HCT116 (cell line): ENCODE results near the gene HMG20A. TPM values are rescaled to one million over a fixed set of nuclear protein-coding genes. Genes with fewer than 3 reads are reported as not detected.

Source experiments
- ATAC-seq: fragments of 200-7000 bp; cut with Tn5 transposase; 2 replicates; pipeline ENCODE4 v1.9.1; 2020; ENCODE audit warnings: mild to moderate bottlenecking, moderate library complexity
- BruUV-seq: library from RNA; stranded (reverse); fragments of 400-500 nt; replicated peaks from 2 replicates; lab custom pipeline; 2021; lab: Mats Ljungman, UMichigan
- CTCF ChIA-PET: fragments of 300-600 bp; sonication (Branson Sonifier 250); formaldehyde crosslinking; loops from one replicate; lab custom pipeline; 2021; ENCODE audit warnings: antibody characterized with exemption; lab: Charles Lee
- POLR2A ChIA-PET: fragments of 300-600, 350-600 bp; sonication (Branson Sonifier 250); formaldehyde crosslinking; loops from one replicate; lab custom pipeline; 2021; ENCODE audit warnings: antibody characterized with exemption; lab: Charles Lee
- RAD21 ChIA-PET, 2 experiments: fragments of 300-600 bp; sonication (Branson Sonifier 250); formaldehyde crosslinking; loops; one replicate each; lab custom pipeline; 2023; ENCODE audit warnings: low total read pairs in 2 of 2; ENCODE audit not compliant: uncharacterized antibody in 2 of 2, unreplicated experiment in 2 of 2, low non-redundant PET in 1 of 2; lab: Charles Lee
- DNase-seq: peaks from one replicate; pipeline ENCODE4 v3.0.0-alpha.2; 2010; ENCODE audit warnings: low read depth, low spot score
- H2AFZ ChIP-seq: fragments of 200-600 bp; shearing (Covaris generic), sonication (generic); 2 replicates; pipeline ENCODE4 v1.6.1; 2017; ENCODE audit warnings: low read depth, mixed run types, mixed read lengths, antibody characterized with exemption, low read length; ENCODE audit not compliant: poor library complexity, severe bottlenecking
- H3K27ac ChIP-seq: 2 replicates; pipeline ENCODE4 v1.5.1; 2012; ENCODE audit warnings: low read depth, low read length
- H3K27me3 ChIP-seq: fragments of 200-600 bp; sonication (generic); 2 replicates; pipeline ENCODE4 v1.6.1; 2016; ENCODE audit warnings: mixed run types, low read length, mixed read lengths; ENCODE audit not compliant: insufficient read depth
- H3K36me3 ChIP-seq, 2 experiments: fragments of 200-500 bp in 1 of 2; fragments of 200-600 bp in 1 of 2; sonication (Bioruptor generic) in 1 of 2; sonication (generic) in 1 of 2; 2 replicates each; pipeline versions ENCODE4 v1.5.1 to v1.6.1; 2014 to 2016; ENCODE audit warnings: low read length in 2 of 2, inconsistent platforms in 1 of 2, mixed read lengths in 1 of 2, mixed run types in 1 of 2; ENCODE audit not compliant: insufficient read depth in 2 of 2, control insufficient read depth in 1 of 2
- H3K4me1 ChIP-seq, 2 experiments: fragments of 200-600 bp in 1 of 2; sonication (generic) in 1 of 2; 2 replicates each; pipeline versions ENCODE4 v1.5.1 to v1.6.1; 2012 to 2017; ENCODE audit warnings: low read length in 2 of 2, inconsistent platforms in 1 of 2, mild to moderate bottlenecking in 1 of 2, mixed read lengths in 1 of 2, mixed run types in 1 of 2, moderate library complexity in 1 of 2; ENCODE audit not compliant: insufficient read depth in 2 of 2, control insufficient read depth in 1 of 2
- H3K4me2 ChIP-seq: fragments of 200-600 bp; sonication (generic); 2 replicates; pipeline ENCODE4 v1.6.1; 2017; ENCODE audit warnings: mixed run types, low read length, mixed read lengths
- H3K4me3 ChIP-seq, 2 experiments: fragments of 200-600 bp in 1 of 2; sonication (generic) in 1 of 2; replicated peaks in 1 of 2; 2 replicates each; pipeline ENCODE4 v1.5.1; 2011 to 2016; ENCODE audit warnings: low read length in 2 of 2, control low read depth in 1 of 2, low read depth in 1 of 2, mild to moderate bottlenecking in 1 of 2, mixed read lengths in 1 of 2, mixed run types in 1 of 2
- H3K79me2 ChIP-seq: fragments of 200-600 bp; sonication (generic); 2 replicates; pipeline ENCODE4 v1.6.1; 2017; ENCODE audit warnings: mild to moderate bottlenecking, mixed run types, low read length, moderate library complexity, mixed read lengths; ENCODE audit not compliant: insufficient read depth
- H3K9ac ChIP-seq: fragments of 200-600 bp; sonication (generic); 2 replicates; pipeline ENCODE4 v1.6.1; 2016; ENCODE audit warnings: low read length, mixed read lengths
- H3K9me2 ChIP-seq: fragments of 200-600 bp; sonication (generic), shearing (Covaris generic); 2 replicates; pipeline ENCODE4 v1.6.1; 2017; ENCODE audit warnings: mixed run types, mild to moderate bottlenecking, moderate library complexity; ENCODE audit not compliant: insufficient read depth
- H3K9me3 ChIP-seq, 2 experiments: fragments of 200-500 bp in 1 of 2; fragments of 200-600 bp in 1 of 2; sonication (Bioruptor generic) in 1 of 2; sonication (generic) in 1 of 2; 2 replicates each; pipeline ENCODE4 v1.6.1; 2014 to 2017; ENCODE audit warnings: low read length in 2 of 2, mixed read lengths in 2 of 2, inconsistent platforms in 1 of 2, low read depth in 1 of 2, mild to moderate bottlenecking in 1 of 2, mixed run types in 1 of 2, moderate library complexity in 1 of 2; ENCODE audit not compliant: control insufficient read depth in 1 of 2, insufficient read depth in 1 of 2
- H4K20me1 ChIP-seq: fragments of 200-600 bp; sonication (generic), shearing (Covaris generic); 2 replicates; pipeline ENCODE4 v1.6.1; 2017; ENCODE audit warnings: mixed run types, mild to moderate bottlenecking, moderate library complexity; ENCODE audit not compliant: insufficient read depth
- ATF3 ChIP-seq: IDR thresholded peaks from 2 replicates; pipeline ENCODE4 v1.6.1; 2012
- CBX3 ChIP-seq: IDR thresholded peaks from 2 replicates; pipeline ENCODE4 v1.6.1; 2012; ENCODE audit warnings: low read depth
- CEBPB ChIP-seq: IDR thresholded peaks from 2 replicates; pipeline ENCODE4 v1.6.1; 2012; ENCODE audit warnings: low read depth
- CTCF ChIP-seq, 3 experiments: fragments of 200-600 bp in 1 of 3; sonication (generic) in 1 of 3; IDR thresholded peaks in 2 of 3; conservative IDR thresholded peaks in 1 of 3; 2 replicates each; pipeline ENCODE4 v1.5.1; 2012 to 2017; ENCODE audit warnings: low read depth in 2 of 3, low read length in 2 of 3, antibody characterized with exemption in 1 of 3, borderline replicate concordance in 1 of 3, control low read depth in 1 of 3, mild to moderate bottlenecking in 1 of 3, mixed read lengths in 1 of 3, mixed run types in 1 of 3, moderate library complexity in 1 of 3; ENCODE audit not compliant: insufficient read depth in 1 of 3
- EZH2 ChIP-seq: fragments of 200-600 bp; sonication (generic); IDR thresholded peaks from 2 replicates; pipeline ENCODE4 v1.6.1; 2017; ENCODE audit warnings: antibody characterized with exemption, mixed run types
- FOSL1 ChIP-seq: IDR thresholded peaks from 2 replicates; pipeline ENCODE4 v1.6.1; 2012; ENCODE audit warnings: low read depth
- JUND ChIP-seq: IDR thresholded peaks from 2 replicates; pipeline ENCODE4 v1.6.1; 2012
- MAX ChIP-seq: IDR thresholded peaks from 2 replicates; pipeline ENCODE4 v1.6.1; 2012
- POLR2A ChIP-seq: IDR thresholded peaks from 2 replicates; pipeline ENCODE4 v1.7.0; 2011; ENCODE audit warnings: borderline replicate concordance; ENCODE audit not compliant: insufficient read depth, insufficient read length; ENCODE audit errors: extremely low read depth
- POLR2AphosphoS5 ChIP-seq: IDR thresholded peaks from 2 replicates; pipeline ENCODE4 v1.6.1; 2011; ENCODE audit warnings: mild to moderate bottlenecking, low read depth, low read length, moderate library complexity
- RAD21 ChIP-seq: IDR thresholded peaks from 2 replicates; pipeline ENCODE4 v1.6.1; 2012; ENCODE audit warnings: low read depth, mild to moderate bottlenecking
- SIN3A ChIP-seq: IDR thresholded peaks from 2 replicates; pipeline ENCODE4 v1.6.1; 2012; ENCODE audit warnings: low read depth
- SRF ChIP-seq: IDR thresholded peaks from 2 replicates; pipeline ENCODE4 v1.6.1; 2012; ENCODE audit warnings: low read depth
- TCF7L2 ChIP-seq: IDR thresholded peaks from 2 replicates; pipeline ENCODE4 v1.7.0; 2011; ENCODE audit warnings: borderline replicate concordance, inconsistent platforms; ENCODE audit not compliant: insufficient read depth, insufficient read length; ENCODE audit errors: extremely low read depth
- ZBTB33 ChIP-seq: IDR thresholded peaks from 2 replicates; pipeline ENCODE4 v1.6.1; 2011; ENCODE audit warnings: mild to moderate bottlenecking, low read length, moderate library complexity; ENCODE audit not compliant: insufficient replicate concordance; ENCODE audit errors: extremely low read depth
- ZFX ChIP-seq: fragments of 450-650 bp; IDR thresholded peaks from 2 replicates; pipeline ENCODE4 v1.6.1; 2017
- ZNF274 ChIP-seq: fragments of 200-500 bp; sonication (Bioruptor generic); IDR thresholded peaks from 2 replicates; pipeline ENCODE4 v1.6.1; 2014; ENCODE audit warnings: mild to moderate bottlenecking, low read depth, low read length, inconsistent platforms
- intact Hi-C: fragments of 100-400 bp; cut with micrococcal nuclease; formaldehyde crosslinking; loops from 2 replicates; pipeline ENCODE4 v1.10.0; 2022
- total RNA-seq: library from RNA; stranded (reverse); gene quantifications from one replicate; pipeline ENCODE4 v1.2.1, GENCODE V29; 2021; ENCODE audit not compliant: unreplicated experiment

The HMG20A gene
- total RNA-seq, 1 experiment from 2014 or later, result 37.7 TPM

GRCh38 chr15:77384086-77384485, 36.6 kb upstream of the HMG20A start:
- Histone ChIP-seq H3K9ac (no peak overlapping the region), H3K79me2 (no peaks in the 10 kb centered on the region; the same call in 1 of the 2 replicates), H3K4me3 (no peak overlapping the region), H3K27me3 (no peaks in the 10 kb centered on the region), H3K4me1 (no peaks in the 10 kb centered on the region), H3K27ac (no peak overlapping the region), H3K9me2 (no peaks in the 10 kb centered on the region), H2AFZ (no peak overlapping the region), H3K4me2 (no peak overlapping the region), H3K9me3 (no peaks in the 10 kb centered on the region), H3K36me3 (no peaks in the 10 kb centered on the region), H4K20me1 (no peaks in the 10 kb centered on the region)
- ATAC-seq, result no peak
- TF ChIP-seq POLR2A (no peak), ATF3 (no peak), CBX3 (no peak), SIN3A (no peak), ZNF274 (no peak), POLR2AphosphoS5 (no peak), SRF (no peak), TCF7L2 (no peak), EZH2 (no peak), CEBPB (no peak), ZFX (no peak), ZBTB33 (no peak), MAX (no peak), JUND (no peak), RAD21 (no peak), CTCF (IDR thresholded peaks at IDR 0.05 in 2 of 3, conservative IDR thresholded peaks at IDR 0.05 in 1 of 3; ENCODE audit: borderline replicate concordance in 1 of 3, insufficient read depth in 1 of 3, low read depth in 2 of 3, low read length in 2 of 3) (no peak), FOSL1 (no peak)
- RAD21 ChIA-PET, result no interaction called here
- BruUV-seq, result no TSS peak
- POLR2A ChIA-PET, result no interaction called here
- no peak for DNase-seq
- CTCF ChIA-PET, result no interaction called here
- intact Hi-C loops, result no loop called here
